Fibroblast of gingiva (primary cell): ENCODE measurements around the gene CASQ2.

Experiments
- DNase-seq: peaks from one replicate; pipeline ENCODE4 v3.0.0-alpha.2; 2011; ENCODE audit warnings: low read depth

CASQ2 gene

DNA sequence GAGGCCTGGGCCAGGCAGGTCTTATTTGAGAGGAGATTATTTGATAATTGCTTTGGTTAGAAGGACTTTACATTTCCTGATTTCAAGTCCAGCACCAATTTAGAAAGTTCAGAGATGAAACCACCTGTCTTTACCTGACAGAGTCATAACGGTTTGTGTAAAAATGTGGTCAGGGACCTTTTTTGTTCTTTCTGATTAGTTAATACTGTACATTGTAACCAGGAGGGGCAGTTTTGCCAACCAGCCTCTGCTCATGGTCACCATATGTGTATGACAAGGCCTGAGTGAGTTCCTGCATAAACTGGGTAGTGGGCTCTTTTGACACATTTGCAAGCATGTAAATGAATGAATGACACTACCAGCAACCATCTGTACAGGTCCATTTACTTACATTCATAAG, 70.9 kb downstream of the CASQ2 start:
- DNase-seq: no peak

DNA sequence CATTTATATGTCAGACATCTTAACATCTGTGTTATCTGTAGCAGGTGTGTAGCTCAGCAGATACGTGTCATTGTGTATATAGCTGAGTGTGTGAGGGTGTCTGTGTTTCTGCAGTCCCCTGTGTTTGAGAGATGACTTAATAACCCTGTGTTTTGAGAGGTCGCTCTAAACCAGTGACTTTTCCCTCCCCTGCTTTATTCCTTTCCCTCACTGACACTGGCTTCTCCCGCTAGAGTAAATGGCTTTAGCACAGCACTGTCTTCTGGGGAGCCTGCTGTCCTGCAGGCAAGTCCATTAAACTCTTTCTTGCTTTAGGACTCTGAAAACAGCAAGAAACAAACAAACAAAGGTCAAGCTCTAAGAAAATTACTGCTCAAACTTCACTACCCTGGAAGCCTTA, 73.7 kb downstream of the CASQ2 start:
- DNase-seq: no peak

DNA sequence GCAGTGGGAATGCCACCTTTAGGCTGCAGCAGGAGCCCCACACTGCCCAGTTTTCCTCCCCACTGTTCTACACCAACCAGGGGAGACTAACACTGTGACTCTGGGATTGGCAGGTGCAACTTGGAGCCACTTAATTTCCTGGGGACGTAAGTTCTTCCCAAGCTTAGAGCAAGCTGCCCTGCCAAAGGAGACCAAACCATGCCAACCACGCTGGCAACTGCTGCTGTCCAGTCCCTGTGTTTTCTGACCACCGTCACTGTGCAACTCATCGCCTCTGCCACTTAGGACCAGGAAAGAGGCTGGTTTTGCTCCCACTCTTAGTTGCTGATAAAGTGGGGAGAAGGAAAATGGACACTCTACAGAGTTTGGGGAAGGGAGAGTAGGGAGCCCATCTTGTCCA, 76.3 kb downstream of the CASQ2 start:
- no peak for DNase-seq

DNA sequence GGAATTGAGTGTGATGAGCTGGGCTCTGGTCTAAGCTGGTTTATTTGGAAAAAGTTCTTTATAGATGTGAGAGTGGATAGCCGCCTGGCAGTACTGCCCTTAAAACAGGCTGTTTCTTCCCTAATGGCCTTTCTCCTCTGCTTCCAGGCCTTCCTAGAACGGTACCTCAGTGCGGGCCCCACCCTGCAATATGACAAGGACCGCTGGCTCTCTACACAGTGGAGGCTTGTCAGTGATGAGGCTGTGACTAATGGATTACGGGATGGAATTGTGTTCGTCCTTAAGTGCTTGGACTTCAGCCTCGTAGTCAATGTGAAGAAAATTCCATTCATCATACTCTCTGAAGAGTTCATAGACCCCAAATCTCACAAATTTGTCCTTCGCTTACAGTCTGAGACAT, 77.5 kb downstream of the CASQ2 start:
- no peak for DNase-seq

DNA sequence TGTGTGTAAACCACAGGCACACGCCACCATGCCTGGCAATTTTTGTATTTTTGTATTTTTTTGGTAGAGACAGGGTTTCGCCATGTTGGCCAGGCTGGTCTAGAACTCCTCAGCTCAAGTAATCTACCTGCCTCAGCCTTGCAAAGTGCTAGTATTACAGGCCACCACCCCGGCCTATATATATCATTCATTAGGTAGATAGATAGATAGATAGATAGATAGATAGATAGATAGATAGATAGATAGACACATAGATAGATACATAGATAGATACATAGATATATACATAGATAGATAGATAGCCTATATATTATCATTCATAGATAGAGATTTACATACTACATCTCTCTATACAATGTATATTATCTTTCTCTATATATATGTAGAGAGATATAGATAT, 80.8 kb downstream of the CASQ2 start:
- no peak for DNase-seq

DNA sequence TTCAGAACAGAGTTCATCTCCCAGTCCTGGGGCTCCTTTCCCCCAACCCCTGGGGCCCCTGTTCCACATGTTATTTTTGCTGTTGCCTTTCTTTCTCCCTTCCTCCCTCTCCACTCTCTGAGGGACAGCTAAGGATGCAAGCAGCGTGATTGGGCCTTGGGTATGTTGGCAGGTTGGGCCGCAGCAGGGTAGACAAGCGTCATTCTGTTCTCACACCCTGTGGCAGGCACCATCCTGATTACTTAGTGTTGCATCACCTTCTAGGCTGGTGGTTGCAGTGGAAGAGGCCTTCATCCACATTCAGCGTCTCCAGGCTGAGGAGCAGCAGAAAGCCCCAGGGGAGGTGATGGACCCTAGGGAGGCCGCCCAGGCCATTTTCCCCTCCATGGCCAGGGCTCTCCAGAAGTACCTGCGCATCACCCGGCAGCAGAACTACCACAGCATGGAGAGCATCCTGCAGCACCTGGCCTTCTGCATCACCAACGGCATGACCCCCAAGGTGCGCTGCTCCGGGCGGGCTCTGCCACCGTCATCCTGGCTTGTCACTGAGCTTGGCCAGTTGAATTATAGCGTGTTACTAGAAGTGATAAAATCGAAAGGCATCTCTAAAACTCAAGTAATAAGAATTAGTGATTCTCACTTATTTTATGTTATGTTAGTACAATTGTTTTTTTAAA, 83.3 kb downstream of the CASQ2 start:
- DNase-seq: no peak

DNA sequence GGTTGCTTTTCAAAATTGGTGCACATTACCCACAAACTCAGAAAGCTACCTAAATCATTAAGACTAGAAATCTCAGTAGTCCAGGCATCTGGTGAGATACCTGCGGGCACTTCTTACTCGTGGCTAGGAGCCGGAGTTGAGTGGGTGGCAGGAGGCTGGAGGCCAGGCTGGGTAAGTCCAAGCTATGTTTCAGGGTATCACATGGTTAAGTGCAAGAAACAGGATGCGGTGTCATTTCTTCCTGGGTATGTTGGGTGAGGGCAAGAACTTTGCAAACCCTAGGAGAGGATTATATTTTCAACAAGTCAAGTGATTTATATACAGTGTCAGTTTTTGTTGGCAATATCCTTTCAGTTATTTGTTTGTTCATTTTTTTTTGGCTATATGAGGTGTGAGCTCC, 85.7 kb downstream of the CASQ2 start:
- no peak for DNase-seq

DNA sequence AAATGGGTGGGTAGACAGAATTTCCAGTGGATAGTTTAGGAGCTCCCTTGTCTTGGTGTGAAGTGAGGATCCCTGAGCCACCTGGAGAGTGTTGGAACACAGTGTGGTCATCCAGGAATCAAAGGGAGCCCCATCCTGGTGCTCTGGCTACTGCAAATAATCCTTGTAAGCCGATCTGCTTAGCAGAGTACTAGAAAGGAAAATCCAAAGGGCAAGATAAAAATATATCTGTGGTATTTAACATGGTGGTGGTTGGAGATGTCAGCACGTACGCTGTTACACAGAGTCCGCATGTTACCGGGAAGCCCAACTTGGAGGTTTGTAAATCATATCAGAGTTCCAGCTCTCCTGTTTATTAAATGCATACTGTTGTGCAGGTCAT, 87.8 kb downstream of the CASQ2 start:
- DNase-seq: no peak

DNA sequence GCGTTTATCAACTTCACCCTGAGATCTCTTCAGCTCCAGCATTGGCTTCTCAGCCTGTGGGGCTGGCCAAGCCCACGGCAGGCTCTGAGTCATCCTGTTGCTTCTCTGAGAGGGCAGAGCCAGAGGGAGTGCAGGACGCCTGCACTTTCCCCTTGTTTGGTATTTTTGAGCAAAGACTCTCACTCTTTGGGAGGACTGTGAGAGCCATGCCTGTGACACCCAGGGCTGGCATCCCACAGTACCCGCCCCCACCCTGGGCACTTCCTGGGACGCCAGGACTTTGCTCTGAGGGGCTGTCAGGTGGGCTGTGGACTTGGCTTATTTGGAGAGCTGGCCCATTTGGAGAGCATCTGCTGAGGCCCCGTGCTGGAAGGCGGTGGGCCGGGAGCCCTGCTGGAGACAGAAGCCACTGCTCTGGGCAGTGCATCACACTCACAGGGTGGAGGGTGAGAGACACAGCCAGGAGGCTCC, 89.3 kb downstream of the CASQ2 start:
- DNase-seq: peak; percentile 73

DNA sequence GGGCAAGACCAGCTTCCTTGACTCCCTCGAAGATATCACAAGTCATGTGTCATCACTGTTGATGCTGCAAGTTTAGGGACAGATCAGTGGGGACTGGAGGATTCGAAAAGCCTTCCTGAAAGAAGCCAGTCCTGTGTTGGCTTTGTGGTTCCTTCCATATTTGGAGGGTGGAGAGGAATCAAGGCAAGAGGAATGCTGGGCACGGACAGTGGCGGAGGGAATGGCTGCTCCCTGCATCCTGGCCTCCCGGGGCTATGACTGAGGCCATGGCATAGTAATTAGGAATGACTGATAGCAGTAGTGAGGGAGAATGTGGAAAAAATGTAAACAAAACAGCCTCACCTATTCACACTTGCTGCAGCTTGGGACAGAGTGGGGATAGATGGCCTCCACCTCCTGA, 90.4 kb downstream of the CASQ2 start:
- DNase-seq: no peak

DNA sequence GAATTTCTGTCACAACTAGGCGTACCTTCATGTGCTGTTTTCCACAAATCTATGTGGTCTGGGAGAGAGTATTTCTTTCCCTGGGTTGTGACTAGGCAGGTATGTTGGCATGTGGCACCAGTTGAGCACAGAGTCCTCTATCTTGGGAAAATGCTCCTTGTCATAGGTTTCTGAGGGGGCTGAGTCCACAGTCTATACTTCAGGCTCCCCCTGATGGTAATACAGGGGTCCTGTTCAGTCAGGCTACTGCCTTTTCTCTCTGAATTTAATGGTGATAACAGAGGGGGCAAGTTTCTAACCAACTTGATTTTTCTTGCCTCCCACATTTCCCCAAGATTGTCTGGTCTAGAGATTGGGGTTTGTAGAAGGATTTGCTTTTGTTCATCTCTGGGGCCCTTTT, 90.9 kb downstream of the CASQ2 start:
- no peak for DNase-seq

DNA sequence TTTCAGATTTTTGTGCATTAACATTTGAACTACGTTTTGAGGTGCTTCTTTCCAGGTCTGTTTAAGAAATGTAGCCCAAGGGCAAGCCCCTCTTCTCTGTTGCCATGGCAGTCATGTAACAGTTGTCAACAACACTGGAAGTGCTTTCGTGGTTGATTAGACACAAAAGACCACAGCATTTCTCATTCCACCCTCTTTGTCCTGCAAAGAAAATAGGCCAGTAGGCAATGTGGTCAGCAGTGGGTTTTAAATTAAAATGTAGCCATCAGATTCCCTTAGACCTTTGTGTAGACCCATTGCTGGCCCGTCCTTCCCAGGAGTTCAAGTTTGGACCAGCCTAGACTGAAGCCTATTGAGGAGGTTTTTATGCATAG, 91.3 kb downstream of the CASQ2 start:
- DNase-seq: no peak

DNA sequence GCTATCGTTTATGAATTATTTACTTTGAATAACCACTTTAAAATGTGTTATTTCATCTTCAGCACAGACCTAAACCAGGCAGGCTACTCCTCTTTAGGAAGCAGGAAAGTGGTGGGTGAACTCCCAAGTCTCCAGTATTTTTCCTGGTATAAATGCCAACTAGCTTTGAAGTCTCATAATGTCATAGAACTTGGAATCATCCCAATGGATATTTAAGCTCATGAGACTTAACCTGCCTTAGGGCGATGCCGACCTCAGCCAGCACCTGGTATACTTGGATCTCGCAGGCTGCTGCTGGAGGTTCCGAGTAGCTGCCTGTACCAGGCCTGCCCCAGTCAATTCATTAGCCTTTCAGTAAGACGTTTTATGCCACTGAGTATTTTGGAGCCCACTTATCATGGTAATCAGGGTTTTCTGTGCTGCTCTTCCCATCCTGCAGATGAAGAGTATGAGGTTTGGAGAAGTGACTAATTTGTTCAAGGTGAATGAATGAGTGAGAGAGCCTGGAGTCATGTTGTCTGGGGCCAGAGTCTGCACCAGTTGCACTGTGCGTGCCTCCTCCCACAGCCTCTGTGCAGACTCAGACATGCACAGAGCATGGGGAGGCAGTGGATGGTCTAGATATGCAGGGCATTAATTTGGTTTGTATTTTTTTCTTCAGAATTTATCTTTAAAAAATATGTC, 91.9 kb downstream of the CASQ2 start:
- DNase-seq: no peak

DNA sequence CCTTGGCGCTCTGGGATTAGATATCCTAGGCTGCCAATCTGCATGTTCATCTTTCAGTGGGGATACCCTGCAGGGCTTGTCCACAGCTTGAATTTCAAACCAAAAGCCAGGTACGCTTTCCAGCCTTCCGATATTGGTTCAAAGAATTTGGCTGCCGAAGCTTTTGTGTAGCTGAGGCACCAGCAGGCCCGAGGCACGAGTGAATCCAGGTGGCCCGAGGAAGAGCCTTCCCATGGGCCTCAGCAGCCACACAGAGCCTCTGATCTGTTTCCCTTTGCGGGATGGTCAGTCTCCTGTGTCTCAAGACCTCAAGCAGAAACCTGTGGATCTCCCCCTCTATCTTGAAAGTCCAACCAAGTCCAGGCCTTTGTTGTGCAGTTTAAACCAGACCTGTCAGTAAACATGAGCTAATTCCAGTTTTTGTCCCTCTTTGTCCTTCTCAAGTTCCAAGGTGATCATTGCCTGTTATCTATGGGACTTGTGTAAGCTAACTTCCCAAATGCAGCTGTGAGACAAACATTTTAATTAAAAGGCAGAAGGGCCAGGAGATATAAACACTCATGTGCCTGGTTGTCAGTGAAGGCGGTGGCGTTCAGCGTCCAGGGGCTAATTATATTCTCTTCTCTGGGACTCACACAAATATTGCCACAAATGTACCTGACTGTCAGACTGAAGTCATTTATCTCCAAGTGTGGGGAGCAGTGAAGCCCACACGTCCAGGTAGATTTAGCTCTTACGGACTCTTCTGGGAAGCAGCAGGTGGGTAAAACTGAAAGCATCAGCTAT, 96.1 kb downstream of the CASQ2 start:
- no peak for DNase-seq

DNA sequence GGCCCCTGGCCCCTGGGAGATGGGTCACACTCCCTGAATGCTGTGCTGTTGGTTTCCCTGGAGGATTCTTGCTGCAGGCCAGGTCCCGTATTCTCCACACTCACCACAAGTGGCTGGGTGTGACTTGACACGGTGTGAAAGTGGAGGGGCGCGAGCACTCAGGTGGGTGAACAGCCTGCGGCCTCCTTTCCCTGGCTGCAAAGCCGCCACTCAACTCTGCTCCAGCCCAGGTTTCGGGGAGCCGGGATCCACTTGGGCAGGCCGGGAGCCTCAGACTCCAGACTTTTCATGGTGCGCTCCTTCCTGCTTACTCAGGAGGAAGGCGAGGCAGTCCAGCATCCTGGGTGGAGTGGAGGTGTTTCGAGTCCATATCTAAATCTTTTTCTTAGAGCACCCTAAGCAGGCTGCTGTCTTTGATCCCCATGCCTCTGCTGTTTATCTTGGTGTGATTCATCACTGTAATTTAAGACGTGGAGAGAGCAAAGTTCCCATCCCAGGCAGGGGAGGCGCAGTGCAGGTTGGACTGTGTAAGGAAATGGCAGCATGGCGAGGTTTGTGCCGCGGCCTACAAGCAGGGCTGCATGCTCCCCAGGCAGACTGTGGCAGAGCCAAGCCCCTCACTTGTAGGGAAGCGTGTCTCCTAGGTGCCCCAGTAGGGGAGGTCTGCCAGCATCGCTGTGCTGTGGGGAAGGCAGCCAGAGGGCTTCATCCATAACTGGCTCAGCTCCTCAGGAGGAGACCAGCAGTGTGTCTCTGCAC, 97.2 kb downstream of the CASQ2 start:
- no peak for DNase-seq

DNA sequence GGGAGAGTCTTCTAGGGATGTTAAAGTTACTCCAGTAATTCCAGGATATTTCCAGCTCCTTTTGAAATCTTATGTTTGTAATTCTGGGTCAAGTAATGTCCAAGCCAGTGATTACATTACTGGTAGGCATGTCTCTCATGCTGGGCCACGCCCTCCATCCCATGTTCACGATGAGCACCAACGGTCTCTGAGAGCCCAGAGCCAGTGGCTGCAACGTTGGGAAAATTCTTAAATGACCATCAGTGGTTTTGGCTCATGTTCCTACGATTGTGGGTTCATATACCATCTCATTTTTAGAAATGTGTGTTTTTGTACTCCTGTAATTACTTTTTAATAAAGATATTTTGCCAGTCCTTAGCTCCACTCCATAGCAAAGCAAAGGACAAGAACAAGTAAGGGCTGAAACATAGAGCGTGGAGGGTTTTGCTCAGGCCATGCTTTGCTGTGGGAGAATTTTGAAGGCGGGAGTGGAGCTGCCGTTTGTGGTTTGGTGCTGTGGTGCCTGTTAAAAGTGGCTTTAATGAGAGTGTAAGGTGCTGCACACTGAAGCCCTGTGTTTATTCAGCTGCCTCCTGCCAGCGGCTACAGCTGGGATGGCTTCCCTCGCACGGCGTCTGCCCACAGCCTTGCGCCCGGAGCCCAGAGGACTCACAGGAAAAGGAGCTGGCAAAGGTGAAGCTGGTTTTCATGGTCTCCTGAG, 97.9 kb downstream of the CASQ2 start:
- DNase-seq: no peak

DNA sequence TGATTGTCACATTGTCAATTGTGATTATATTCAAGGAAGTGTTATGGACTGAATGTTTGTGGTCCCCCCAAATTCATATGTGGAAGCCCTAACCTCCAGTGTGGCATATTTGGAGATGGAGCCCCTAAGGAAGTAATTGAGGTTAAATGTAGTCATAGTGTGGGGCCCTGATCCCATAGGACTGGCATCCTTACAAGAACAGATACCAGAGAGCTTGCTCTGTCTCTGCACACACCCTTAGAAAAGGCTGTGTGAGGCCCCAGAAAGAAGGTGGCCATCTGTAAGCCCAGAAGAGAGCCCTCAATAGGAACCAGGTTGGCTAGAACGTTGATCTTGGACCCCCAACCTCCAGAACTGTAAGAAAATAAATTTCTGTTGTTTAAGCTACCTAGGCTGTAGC, 98.6 kb downstream of the CASQ2 start:
- DNase-seq: no peak

DNA sequence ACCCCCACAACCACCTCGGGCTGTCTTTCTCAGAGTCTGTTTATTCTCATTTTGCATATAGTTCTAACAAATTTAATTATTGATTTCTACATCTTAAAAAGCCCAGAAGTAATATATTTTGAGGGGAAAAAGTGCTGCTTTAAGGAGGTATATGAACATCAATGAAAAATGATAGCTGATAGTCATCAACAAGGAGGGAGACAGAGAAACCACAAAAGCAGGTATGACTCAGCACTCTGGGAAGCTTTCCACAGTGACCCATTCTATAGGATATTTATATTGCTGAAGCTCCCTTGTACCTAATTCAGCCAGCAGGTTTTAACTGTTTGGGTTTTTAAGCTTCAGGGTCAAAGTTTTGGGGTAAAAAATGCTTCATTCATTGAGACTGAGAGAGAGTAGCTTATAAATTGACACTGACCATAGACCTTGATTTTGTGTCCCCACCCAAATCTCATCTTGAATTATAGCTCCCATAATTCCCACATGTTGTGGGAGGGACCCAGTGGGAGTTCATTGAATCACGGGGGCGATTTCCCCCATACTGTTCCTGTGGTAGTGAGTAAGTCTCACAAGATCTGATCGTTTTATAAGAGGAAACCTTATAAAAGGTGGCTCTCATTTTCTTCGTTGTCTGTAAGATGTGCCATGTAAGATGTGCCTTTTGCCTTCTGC, 99.4 kb downstream of the CASQ2 start:
- peak; percentile 36 for DNase-seq

DNA sequence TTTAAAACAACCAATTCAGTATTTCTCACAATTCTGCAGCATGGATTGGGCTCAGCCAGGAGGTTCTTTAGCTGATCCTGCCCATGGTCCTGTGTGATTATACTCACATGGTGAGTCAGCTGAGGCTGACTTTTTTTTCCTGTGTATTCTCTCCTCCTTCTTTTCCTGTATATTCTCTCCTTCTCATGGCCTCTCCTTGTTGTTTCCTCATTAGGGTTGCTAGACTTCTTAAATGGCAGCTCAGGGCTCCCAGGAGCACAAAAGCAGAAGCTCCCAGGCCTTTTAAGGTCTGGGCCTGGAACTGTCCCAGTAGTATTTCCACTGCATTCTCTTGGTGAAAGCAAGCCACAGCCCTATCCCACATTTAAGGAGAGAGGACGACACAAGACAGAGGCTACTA, 99.9 kb downstream of the CASQ2 start:
- DNase-seq: peak; percentile 6

DNA sequence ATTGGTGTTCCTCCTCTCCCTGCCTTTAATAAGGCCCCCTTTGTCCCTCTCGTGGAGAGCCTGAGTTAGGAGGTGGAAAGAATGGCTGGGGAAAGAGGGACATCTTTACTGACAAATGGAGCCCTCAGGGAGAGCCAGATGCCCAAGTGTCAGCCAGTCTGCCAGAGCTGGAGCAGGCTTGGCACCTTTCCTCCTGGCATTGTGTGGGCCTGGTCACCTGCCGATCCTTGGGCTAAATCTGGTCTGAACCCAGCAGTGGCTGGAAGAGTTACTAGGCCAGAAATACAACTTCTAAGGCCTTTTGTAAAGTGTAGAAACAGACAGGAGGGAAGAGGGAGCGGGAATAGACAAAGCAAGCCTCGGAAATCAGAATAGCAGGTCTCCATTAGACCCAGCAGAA, 101.8 kb downstream of the CASQ2 start:
- DNase-seq: no peak

DNA sequence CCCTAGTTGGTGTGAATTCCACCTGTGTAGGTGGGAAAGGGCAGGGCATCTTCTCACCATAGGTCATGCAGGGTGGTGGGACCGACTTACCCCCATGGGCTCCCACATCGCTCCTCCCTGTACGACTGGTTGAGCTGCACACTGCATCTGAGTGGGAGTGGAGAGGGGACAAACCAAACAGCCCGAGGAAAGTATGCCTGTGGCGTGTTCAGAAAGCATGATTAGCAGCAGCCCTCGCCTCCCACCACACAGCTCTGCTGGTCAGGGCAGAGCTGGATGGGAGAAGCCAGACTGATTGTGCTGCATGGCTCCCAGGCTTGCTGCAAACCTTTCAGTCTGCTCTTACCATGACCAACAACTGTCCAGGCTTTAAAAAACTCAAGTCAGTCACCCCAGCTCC, 102.3 kb downstream of the CASQ2 start:
- DNase-seq: no peak
